WTC11 (cell line): Measurements from ENCODE around the gene TOM1L2.

Experiments
- ATF2 ChIP-seq: sonication (generic); formaldehyde crosslinking; IDR thresholded peaks from 2 replicates; pipeline ENCODE4 v1.8.1; 2022; ENCODE audit warnings: low read depth, missing genetic modification reagents, borderline replicate concordance
- CTCF ChIP-seq: fragments of 200-600 bp; IDR thresholded peaks from 2 replicates; pipeline ENCODE4 v1.8.0; 2022; ENCODE audit warnings: antibody characterized with exemption
- E2F4 ChIP-seq: sonication (generic); formaldehyde crosslinking; IDR thresholded peaks from 2 replicates; pipeline ENCODE4 v1.8.1; 2022; ENCODE audit warnings: low read depth, mild to moderate bottlenecking, moderate library complexity, missing genetic modification reagents, borderline replicate concordance
- ETV6 ChIP-seq: sonication (generic); formaldehyde crosslinking; IDR thresholded peaks from 2 replicates; pipeline ENCODE4 v1.8.1; 2022; ENCODE audit warnings: mild to moderate bottlenecking, missing genetic modification reagents
- GRHL2 ChIP-seq: fragments of 250-450 bp; sonication (Bioruptor Pico); IDR thresholded peaks from 2 replicates; pipeline ENCODE4 v1.8.0; 2022; ENCODE audit warnings: mild to moderate bottlenecking, moderate library complexity; ENCODE audit not compliant: insufficient replicate concordance, severe bottlenecking
- MAX ChIP-seq: sonication (generic); formaldehyde crosslinking; IDR thresholded peaks from 2 replicates; pipeline ENCODE4 v1.8.0; 2022; ENCODE audit warnings: mild to moderate bottlenecking, missing genetic modification reagents
- OVOL2 ChIP-seq: fragments of 250-450 bp; sonication (Bioruptor Pico); IDR thresholded peaks from 2 replicates; pipeline ENCODE4 v1.9.0; 2021; ENCODE audit warnings: mild to moderate bottlenecking, borderline replicate concordance
- STAT6 ChIP-seq: sonication (generic); formaldehyde crosslinking; conservative IDR thresholded peaks from 2 replicates; pipeline ENCODE4 v1.8.1; 2023; ENCODE audit warnings: mild to moderate bottlenecking, low read depth, missing genetic modification reagents, moderate library complexity
- ZNF138 ChIP-seq: sonication (generic); formaldehyde crosslinking; conservative IDR thresholded peaks from 2 replicates; pipeline ENCODE4 v1.8.1; 2022; ENCODE audit warnings: mild to moderate bottlenecking, moderate library complexity, missing genetic modification reagents

- TF ChIP-seq STAT6 (CRISPR knock-in tag), result no peak
- TF ChIP-seq CTCF, result no peak
- TF ChIP-seq ETV6 (CRISPR knock-in tag), result no peak
- TF ChIP-seq MAX, result no peak
- no peak for TF ChIP-seq E2F4 (CRISPR knock-in tag)
- TF ChIP-seq ZNF138 (CRISPR knock-in tag), result no peak
- TF ChIP-seq OVOL2 (CRISPR knock-in tag), result no peak
- TF ChIP-seq GRHL2, result no peak
- TF ChIP-seq ATF2, result no peak
These were observed 91.5 kb downstream of the TOM1L2 start for GRCh38 chr17:17880577-17881196.
